CD14-positive monocyte (primary cell): Measurements from ENCODE around the gene USP34. TPM values are rescaled to one million over a fixed set of nuclear protein-coding genes. Genes with fewer than 3 reads are reported as not detected.
A peak's percentile ranks its signal among the peaks of the same experiment; 100 is the strongest.

Source experiments
- DNase-seq, 3 donors: peaks; one replicate each; pipeline ENCODE4 v3.0.0-alpha.2; 2011 to 2022
- H2AFZ ChIP-seq: 2 replicates; pipeline ENCODE4 v1.6.0; 2012; ENCODE audit warnings: mild to moderate bottlenecking, low read depth, low read length, inconsistent platforms; ENCODE audit not compliant: insufficient read depth, poor library complexity, severe bottlenecking
- H3K27ac ChIP-seq, 2 donors: 1 replicate in 1 of 2; 2 replicates in 1 of 2; pipeline ENCODE4 v1.5.1; 2012 to 2013; ENCODE audit warnings: low read length in 2 of 2, control low read depth in 1 of 2, inconsistent platforms in 1 of 2, low read depth in 1 of 2, mild to moderate bottlenecking in 1 of 2
- H3K27me3 ChIP-seq, 2 donors: one replicate each; pipeline versions ENCODE4 v1.6.0 to v1.6.1; 2011 to 2013; ENCODE audit warnings: low read length in 2 of 2; ENCODE audit not compliant: control insufficient read depth in 2 of 2, insufficient read depth in 2 of 2
- H3K36me3 ChIP-seq, 2 donors: replicated peaks in 1 of 2; 1 replicate in 1 of 2; 2 replicates in 1 of 2; pipeline versions ENCODE4 v1.5.1 to v1.6.1; 2012 to 2013; ENCODE audit warnings: low read length in 2 of 2, control low read depth in 1 of 2, inconsistent platforms in 1 of 2, mild to moderate bottlenecking in 1 of 2; ENCODE audit not compliant: insufficient read depth in 2 of 2, control insufficient read depth in 1 of 2
- H3K4me1 ChIP-seq, 2 donors: 1 replicate in 1 of 2; 2 replicates in 1 of 2; pipeline versions ENCODE4 v1.5.1 to v1.6.1; 2012 to 2013; ENCODE audit warnings: low read length in 2 of 2, control low read depth in 1 of 2, inconsistent platforms in 1 of 2, mild to moderate bottlenecking in 1 of 2, moderate library complexity in 1 of 2; ENCODE audit not compliant: insufficient read depth in 2 of 2, control insufficient read depth in 1 of 2
- H3K4me2 ChIP-seq: replicated peaks from 2 replicates; pipeline ENCODE3; 2012; ENCODE audit warnings: low read length, moderate library complexity, mild to moderate bottlenecking; ENCODE audit not compliant: poor library complexity, severe bottlenecking; ENCODE audit errors: extremely low read depth
- H3K4me3 ChIP-seq, 3 experiments: fragments of 200-600 bp in 1 of 3; sonication (generic) in 1 of 3; replicated peaks in 1 of 3; 1 replicate in 2 of 3; 2 replicates in 1 of 3; pipeline ENCODE4 v1.5.1; 2011 to 2013; ENCODE audit warnings: low read length in 3 of 3, mild to moderate bottlenecking in 3 of 3, control low read depth in 2 of 3, low read depth in 2 of 3, inconsistent platforms in 1 of 3, moderate library complexity in 1 of 3
- H3K79me2 ChIP-seq: 2 replicates; pipeline ENCODE4 v1.6.0; 2012; ENCODE audit warnings: mild to moderate bottlenecking, control low read depth, inconsistent platforms, low read length, moderate library complexity; ENCODE audit not compliant: insufficient read depth
- H3K9ac ChIP-seq: 2 replicates; pipeline ENCODE4 v1.6.0; 2017; ENCODE audit warnings: low read length, mild to moderate bottlenecking; ENCODE audit not compliant: insufficient read depth, poor library complexity, severe bottlenecking
- H3K9me3 ChIP-seq, 2 donors: replicated peaks in 1 of 2; 1 replicate in 1 of 2; 2 replicates in 1 of 2; pipeline versions ENCODE4 v1.5.1 to v1.6.1; 2012 to 2013; ENCODE audit warnings: low read length in 2 of 2, control low read depth in 1 of 2; ENCODE audit not compliant: control insufficient read depth in 1 of 2, insufficient read depth in 1 of 2
- H4K20me1 ChIP-seq: 2 replicates; pipeline ENCODE4 v1.6.0; 2012; ENCODE audit warnings: mild to moderate bottlenecking, low read length, control low read depth, moderate library complexity; ENCODE audit not compliant: insufficient read depth
- H3K27ac Mint-ChIP-seq, 7 donors: one replicate each; pipeline ENCODE4 v1.8.0; 2020; ENCODE audit warnings: mild to moderate bottlenecking in 7 of 7, mixed read lengths in 7 of 7, moderate library complexity in 6 of 7, inconsistent platforms in 2 of 7
- H3K27me3 Mint-ChIP-seq, 3 donors: one replicate each; pipeline ENCODE4 v1.8.0; 2021 to 2022; ENCODE audit warnings: low read depth in 3 of 3, mild to moderate bottlenecking in 3 of 3, mixed read lengths in 3 of 3, moderate library complexity in 3 of 3, inconsistent platforms in 1 of 3
- H3K36me3 Mint-ChIP-seq, 2 donors: one replicate each; pipeline ENCODE4 v1.8.0; 2020; ENCODE audit warnings: mixed read lengths in 2 of 2, inconsistent platforms in 1 of 2, mild to moderate bottlenecking in 1 of 2
- H3K4me1 Mint-ChIP-seq: one replicate; pipeline ENCODE4 v1.8.0; 2020; ENCODE audit warnings: mild to moderate bottlenecking, mixed read lengths
- H3K4me3 Mint-ChIP-seq, 2 donors: one replicate each; pipeline ENCODE4 v1.8.0; 2020; ENCODE audit warnings: mild to moderate bottlenecking in 2 of 2, mixed read lengths in 2 of 2, moderate library complexity in 1 of 2
- H3K9me3 Mint-ChIP-seq, 7 donors: one replicate each; pipeline ENCODE4 v1.8.0; 2020 to 2022; ENCODE audit warnings: mixed read lengths in 7 of 7, mild to moderate bottlenecking in 6 of 7, moderate library complexity in 6 of 7, inconsistent platforms in 2 of 7
- CTCF ChIP-seq: fragments of 200-600 bp; IDR thresholded peaks from one replicate; pipeline ENCODE4 v1.8.0; 2022; ENCODE audit warnings: antibody characterized with exemption, mild to moderate bottlenecking
- WGBS: methylation state at CpG from one replicate; pipeline ENCODE4 v1.1.5; 2013; ENCODE audit warnings: missing lambda C conversion rate; ENCODE audit not compliant: insufficient coverage; 5-methylcytosine and 5-hydroxymethylcytosine counted together
- intact Hi-C, 2 donors: fragments of 100-400 bp; cut with micrococcal nuclease; formaldehyde crosslinking; loops; one replicate each; pipeline versions ENCODE4 v1.15.0 to v1.15.1; 2023
- polyA plus RNA-seq, 3 donors: library from polyadenylated mRNA; depleted of rRNA in 1 of 3; unstranded in 2 of 3; stranded (reverse) in 1 of 3; fragments of 300-500 nt in 2 of 3; fragments of >200 nt in 1 of 3; fragmentation: Illumina TruSeq in 2 of 3; gene quantifications; 1 replicate in 2 of 3; 2 replicates in 1 of 3; pipeline ENCODE4 v1.2.3, GENCODE V29; 2012 to 2021

USP34 gene
- polyA plus RNA-seq, 3 donors, result 2.8 to 47.2 (median 5.9) TPM

GRCh38 chr2:61287254-61287653 is 183.6 kb downstream of the USP34 start:
- no peak overlapping the region for H2AFZ ChIP-seq
- H3K36me3 ChIP-seq, result peaks cover 33 to 78% of the 10 kb centered on the region in 2 donors
- peak overlapping the region in 1 of 7 donors; percentile 27 for H3K27ac Mint-ChIP-seq
- H3K36me3 Mint-ChIP-seq, result peaks cover 55 to 65% of the 10 kb centered on the region in 2 donors
- no peaks in the 10 kb centered on the region for H3K9me3 Mint-ChIP-seq
- H3K4me2 ChIP-seq, result no peak overlapping the region
- no peak for DNase-seq
- H3K4me3 ChIP-seq, result no peak overlapping the region
- H3K27me3 Mint-ChIP-seq, result peaks cover 0 to 2% (median 0%) of the 10 kb centered on the region in 3 donors
- no peak overlapping the region for H3K4me3 Mint-ChIP-seq
- H3K4me1 Mint-ChIP-seq, result peaks cover 6% of the 10 kb centered on the region
- H3K9ac ChIP-seq, result no peak overlapping the region
- TF ChIP-seq CTCF, result no peak
- intact Hi-C loops, result no loop called here
- H4K20me1 ChIP-seq, result no peaks in the 10 kb centered on the region
- H3K27me3 ChIP-seq, result no peaks in the 10 kb centered on the region
- no peaks in the 10 kb centered on the region for H3K9me3 ChIP-seq
- no peak overlapping the region for H3K27ac ChIP-seq
- no peaks in the 10 kb centered on the region for H3K79me2 ChIP-seq
- no peaks in the 10 kb centered on the region for H3K4me1 ChIP-seq
- WGBS, result 94% methylated on average over 2 of the region's 4 CpGs

- no CpG with 5 or more reads among the region's 1 CpG for WGBS
- Histone ChIP-seq H3K79me2 (no peaks in the 10 kb centered on the region), H3K4me3 (no peak overlapping the region), H3K27ac (no peak overlapping the region), H3K9ac (no peak overlapping the region), H3K9me3 (no peaks in the 10 kb centered on the region), H2AFZ (no peak overlapping the region), H3K4me1 (no peaks in the 10 kb centered on the region), H3K27me3 (no peaks in the 10 kb centered on the region), H3K36me3 (peaks cover 53 to 79% of the 10 kb centered on the region in 2 donors), H3K4me2 (no peak overlapping the region), H4K20me1 (no peaks in the 10 kb centered on the region)
- no peak for TF ChIP-seq CTCF
- intact Hi-C loops, result no loop called here
- H3K36me3 Mint-ChIP-seq, result peaks cover 54 to 72% of the 10 kb centered on the region in 2 donors
- H3K9me3 Mint-ChIP-seq, result no peaks in the 10 kb centered on the region
- peaks cover 0 to 2% (median 0%) of the 10 kb centered on the region in 3 donors for H3K27me3 Mint-ChIP-seq
- peaks cover 2% of the 10 kb centered on the region for H3K4me1 Mint-ChIP-seq
- H3K4me3 Mint-ChIP-seq, result no peak overlapping the region
- DNase-seq, result no peak
- H3K27ac Mint-ChIP-seq, result no peak overlapping the region
Observed at GRCh38 chr2:61283443-61284160, 187.3 kb downstream of the USP34 start.
